Measurements from ENCODE around the gene PTPRN2. TPM values are rescaled to one million over a fixed set of nuclear protein-coding genes. Genes with fewer than 3 reads are reported as not detected.
"Not testable (repeated sequence)": the region's sequence is repeated elsewhere in the genome, so short reads cannot be mapped to it uniquely, and the experiment has no call there.

PTPRN2 gene
- total and polyA plus RNA-seq, 8 donors = 4.9 to 136 (median 46.8) TPM

GRCh38 chr7:158406364-158406763, 181.3 kb downstream of the PTPRN2 start:
- intact Hi-C loops (cut with DNase I; ENCODE audit: low total_unique reads) = no loop called here
- peaks cover 0 to 9% (median 0%) of the 10 kb centered on the region in 3 donors for H3K27me3 ChIP-seq
- H3K9me3 ChIP-seq = no peaks in the 10 kb centered on the region
- no peaks in the 10 kb centered on the region for H3K36me3 ChIP-seq
- H3K4me1 ChIP-seq = peaks cover 0 to 18% (median 3%) of the 10 kb centered on the region in 4 donors
- DNase-seq = no peak
- no peak overlapping the region for H3K27ac ChIP-seq
- TF ChIP-seq CTCF (IDR thresholded peaks at IDR 0.05) (no peak), POLR2AphosphoS5 (IDR thresholded peaks at IDR 0.05) (no peak), EP300 (IDR thresholded peaks at IDR 0.05) (no peak), POLR2A (IDR thresholded peaks at IDR 0.05) (no peak)
- H3K4me3 ChIP-seq = no peak overlapping the region
- WGBS, 5 donors = 74 to 87% (median 84%) methylated on average over 8 to 10 of the region's 10 CpGs

- H3K9me3 ChIP-seq; H3K36me3 ChIP-seq; DNase-seq; H3K27me3 ChIP-seq; H3K4me3 ChIP-seq; H3K27ac ChIP-seq; intact Hi-C loops (cut with DNase I; ENCODE audit: low total_unique reads): not testable (repeated sequence)
- H3K4me1 ChIP-seq = peaks cover 0 to 18% (median 3%) of the 10 kb centered on the region in 4 donors
- 92 to 99% (median 96%) methylated on average over 30 of the region's 30 CpGs for WGBS, 5 donors
Measured at GRCh38 chr7:158405771-158406170, 181.9 kb downstream of the PTPRN2 start.

- no peak overlapping the region for H3K27ac ChIP-seq
- no peak overlapping the region for H3K4me3 ChIP-seq
- no peak for TF ChIP-seq EP300 (IDR thresholded peaks at IDR 0.05)
- no peak for TF ChIP-seq POLR2AphosphoS5 (IDR thresholded peaks at IDR 0.05)
- no peak for TF ChIP-seq POLR2A (IDR thresholded peaks at IDR 0.05)
- TF ChIP-seq CTCF (IDR thresholded peaks at IDR 0.05) = no peak
- H3K36me3 ChIP-seq = no peaks in the 10 kb centered on the region
- H3K4me1 ChIP-seq = peaks cover 0 to 18% (median 3%) of the 10 kb centered on the region in 4 donors
- peaks cover 0 to under 1% (median 0%) of the 10 kb centered on the region in 3 donors for H3K27me3 ChIP-seq
- 56 to 78% (median 68%) methylated on average over 8 of the region's 8 CpGs for WGBS, 5 donors
- intact Hi-C loops (cut with DNase I; ENCODE audit: low total_unique reads) = no loop called here
- no peaks in the 10 kb centered on the region for H3K9me3 ChIP-seq
- no peak for DNase-seq
Measured at GRCh38 chr7:158405324-158405723, 182.3 kb downstream of the PTPRN2 start.

- intact Hi-C loops (cut with DNase I; ENCODE audit: low total_unique reads) = no loop called here
- TF ChIP-seq CTCF (IDR thresholded peaks at IDR 0.05) (no peak), EP300 (IDR thresholded peaks at IDR 0.05) (no peak)
- WGBS, 5 donors = 74 to 82% (median 79%) methylated on average over 18 to 23 of the region's 23 CpGs
Measured at GRCh38 chr7:158404031-158404761, 183.4 kb downstream of the PTPRN2 start.

More at GRCh38 chr7:158404031-158404761, 183.4 kb downstream of the PTPRN2 start:
- no peak overlapping the region for H3K4me3 ChIP-seq
- no peaks in the 10 kb centered on the region for H3K36me3 ChIP-seq
- peaks cover 0 to 7% (median 3%) of the 10 kb centered on the region in 4 donors for H3K9me3 ChIP-seq
- H3K4me1 ChIP-seq = peaks cover 0 to 18% (median 3%) of the 10 kb centered on the region in 4 donors
- H3K27ac ChIP-seq = no peak overlapping the region
- DNase-seq = no peak
- H3K27me3 ChIP-seq = no peaks in the 10 kb centered on the region
